PC-3 (cell line): ENCODE data around the gene MDK. TPM values are rescaled to one million over a fixed set of nuclear protein-coding genes. Genes with fewer than 3 reads are reported as not detected.

Experiments
- ATAC-seq: fragments of 200-7000 bp; cut with Tn5 transposase; 2 replicates; pipeline ENCODE4 v1.9.1; 2020; ENCODE audit warnings: mild to moderate bottlenecking, moderate library complexity
- BruUV-seq: library from RNA; stranded (reverse); fragments of 400-500 nt; replicated peaks from 2 replicates; lab custom pipeline; 2021; lab: Mats Ljungman, UMichigan
- CTCF ChIA-PET: fragments of 300-600 bp; sonication (Branson Sonifier 250); formaldehyde crosslinking; loops from one replicate; lab custom pipeline; 2022; ENCODE audit warnings: antibody characterized with exemption; lab: Charles Lee
- POLR2A ChIA-PET: fragments of 300-600 bp; sonication (Branson Sonifier 250); formaldehyde crosslinking; loops from one replicate; lab custom pipeline; 2022; ENCODE audit warnings: antibody characterized with exemption; ENCODE audit not compliant: unreplicated experiment; lab: Charles Lee
- DNase-seq: peaks from one replicate; pipeline ENCODE4 v3.0.0-alpha.2; 2015
- H2AFZ ChIP-seq: fragments of 300-600 bp; sonication (generic); 2 replicates; pipeline ENCODE4 v1.6.0; 2016; ENCODE audit warnings: antibody characterized with exemption, low read length
- H3F3A ChIP-seq: fragments of 300-600 bp; sonication (generic); one replicate; pipeline ENCODE4 v1.6.0; 2017; ENCODE audit warnings: antibody characterized with exemption, low read length, control low read depth, mild to moderate bottlenecking; ENCODE audit not compliant: unreplicated experiment
- H3K27ac ChIP-seq: fragments of 300-600 bp; sonication (generic); 2 replicates; pipeline ENCODE4 v1.5.1; 2016; ENCODE audit warnings: mild to moderate bottlenecking, low read length
- H3K27me3 ChIP-seq: fragments of 300-600 bp; sonication (generic); 2 replicates; pipeline ENCODE4 v1.6.1; 2016; ENCODE audit warnings: low read length, mixed read lengths
- H3K36me3 ChIP-seq: fragments of 300-600 bp; sonication (generic); 2 replicates; pipeline ENCODE4 v1.6.1; 2016; ENCODE audit warnings: low read depth, mixed run types, low read length, mixed read lengths
- H3K4me1 ChIP-seq: fragments of 300-600 bp; sonication (generic); 2 replicates; pipeline ENCODE4 v1.5.1; 2016; ENCODE audit warnings: low read length; ENCODE audit not compliant: insufficient read depth
- H3K4me2 ChIP-seq: fragments of 300-600 bp; sonication (generic); 2 replicates; pipeline ENCODE4 v1.6.0; 2016; ENCODE audit warnings: low read length
- H3K4me3 ChIP-seq: fragments of 300-600 bp; sonication (generic); 2 replicates; pipeline ENCODE4 v1.5.1; 2016; ENCODE audit warnings: mild to moderate bottlenecking, low read length, mixed read lengths
- H3K79me2 ChIP-seq: fragments of 300-600 bp; sonication (generic); 2 replicates; pipeline ENCODE4 v1.6.1; 2017; ENCODE audit warnings: low read length, mixed read lengths
- H3K9ac ChIP-seq: fragments of 300-600 bp; sonication (generic); 2 replicates; pipeline ENCODE4 v1.6.0; 2016; ENCODE audit warnings: mild to moderate bottlenecking, low read length
- H3K9me2 ChIP-seq: fragments of 300-600 bp; sonication (generic); replicated peaks from 2 replicates; pipeline ENCODE4 v1.6.1; 2016; ENCODE audit warnings: mixed run types, low read length, mixed read lengths
- H3K9me3 ChIP-seq: fragments of 300-600 bp; sonication (generic); 2 replicates; pipeline ENCODE4 v1.6.1; 2016; ENCODE audit warnings: low read length, mixed read lengths
- H4K20me1 ChIP-seq: fragments of 300-600 bp; sonication (generic); 2 replicates; pipeline ENCODE4 v1.6.1; 2016; ENCODE audit warnings: low read length, mixed read lengths
- CTCF ChIP-seq: fragments of 300-600 bp; sonication (generic); conservative IDR thresholded peaks from 2 replicates; pipeline ENCODE4 v1.5.1; 2017; ENCODE audit warnings: antibody characterized with exemption, low read depth, mild to moderate bottlenecking, low read length
- EZH2 ChIP-seq: fragments of 300-600 bp; sonication (generic); IDR thresholded peaks from one replicate; pipeline ENCODE4 v1.6.1; 2017; ENCODE audit warnings: antibody characterized with exemption, mild to moderate bottlenecking, low read length; ENCODE audit not compliant: unreplicated experiment
- EZH2phosphoT487 ChIP-seq: fragments of 300-600 bp; sonication (generic); IDR thresholded peaks from 2 replicates; pipeline ENCODE4 v1.6.1; 2018; ENCODE audit warnings: mild to moderate bottlenecking, antibody characterized with exemption, low read length, borderline replicate concordance
- intact Hi-C: fragments of 100-400 bp; cut with micrococcal nuclease; formaldehyde crosslinking; loops from 2 replicates; pipeline ENCODE4 v1.9.0; 2023
- total RNA-seq: library from RNA; depleted of rRNA; stranded (reverse); fragments of >200 nt; gene quantifications from 2 replicates; pipeline ENCODE4 v1.2.3, GENCODE V29; 2014

Gene MDK
- total RNA-seq, 1 experiment from 2014 or later, result 184 TPM

DNA sequence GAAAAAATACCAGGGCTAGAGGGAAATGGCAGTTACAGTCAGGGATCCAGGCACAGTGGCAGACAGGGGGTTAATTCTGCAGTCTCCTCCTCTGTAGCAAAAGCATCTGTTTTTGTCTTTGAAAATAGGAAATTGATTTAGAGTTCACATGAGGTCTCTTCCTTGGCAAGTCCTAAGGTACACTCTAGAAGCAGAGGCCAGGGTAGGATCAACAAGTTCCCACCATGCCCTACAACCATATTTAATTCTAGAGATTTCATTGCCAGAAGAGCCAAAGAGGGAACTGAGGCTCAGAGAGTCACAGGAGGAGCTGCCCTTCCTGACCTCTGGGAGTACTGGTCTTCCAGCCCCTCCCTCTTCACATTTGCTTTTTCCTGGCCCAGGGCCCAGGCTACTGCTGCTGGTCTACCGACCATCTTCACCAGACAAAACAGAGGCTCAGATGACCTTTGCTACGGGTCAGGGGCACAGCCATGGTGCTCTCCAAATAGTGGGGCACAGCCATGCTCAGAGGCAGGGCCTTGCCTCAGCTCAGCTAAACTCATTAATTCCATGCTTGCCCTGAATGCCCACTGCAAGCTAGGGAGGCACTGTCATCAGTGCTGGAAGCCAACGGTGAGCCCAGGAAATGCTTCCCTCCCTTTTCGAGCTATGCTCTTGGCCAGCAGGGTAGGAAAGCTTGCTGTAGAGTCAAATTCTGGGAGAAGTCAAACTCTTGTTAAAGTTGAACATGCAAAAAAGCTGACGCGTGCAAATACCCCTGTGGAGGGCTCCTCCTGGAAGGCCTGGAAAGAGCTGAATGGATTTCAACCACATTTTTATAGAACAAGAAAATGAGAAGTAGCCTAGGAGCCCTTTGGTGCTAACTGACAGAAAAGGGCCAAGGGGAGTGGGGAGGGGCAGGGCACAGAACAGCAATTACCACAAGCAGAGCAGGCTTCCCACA is 21.8 kb downstream of the MDK start:
- no peaks in the 10 kb centered on the region for H3K9me2 ChIP-seq
- no peak overlapping the region for H3K9ac ChIP-seq
- intact Hi-C loops, result no loop called here
- no peaks in the 10 kb centered on the region for H4K20me1 ChIP-seq
- ChIA-PET POLR2A (no interaction called here), CTCF (interaction anchor here (0.6 kb wide), 1 partner anchor 44 kb away, joined by 3 read pairs; no protein-coding TSS in a partner anchor)
- H3K4me1 ChIP-seq, result no peaks in the 10 kb centered on the region
- H3K27ac ChIP-seq, result no peak overlapping the region
- H2AFZ ChIP-seq, result no peak overlapping the region
- no peak overlapping the region for H3K4me3 ChIP-seq
- TF ChIP-seq EZH2phosphoT487 (no peak), EZH2 (no peak), CTCF (no peak)
- no peaks in the 10 kb centered on the region for H3K9me3 ChIP-seq
- H3K36me3 ChIP-seq, result no peaks in the 10 kb centered on the region
- no TSS peak for BruUV-seq
- no peaks in the 10 kb centered on the region for H3F3A ChIP-seq
- H3K79me2 ChIP-seq, result no peaks in the 10 kb centered on the region
- no peak overlapping the region for H3K4me2 ChIP-seq
- DNase-seq, result no peak
- no peak for ATAC-seq
- H3K27me3 ChIP-seq, result no peaks in the 10 kb centered on the region

- Histone ChIP-seq H3K9me2 (no peaks in the 10 kb centered on the region), H3F3A (no peaks in the 10 kb centered on the region), H3K36me3 (no peaks in the 10 kb centered on the region), H3K4me3 (no peak overlapping the region), H3K27ac (no peak overlapping the region), H3K9ac (no peak overlapping the region), H3K9me3 (no peaks in the 10 kb centered on the region), H3K27me3 (no peaks in the 10 kb centered on the region), H3K4me1 (no peaks in the 10 kb centered on the region), H4K20me1 (no peaks in the 10 kb centered on the region), H3K4me2 (no peak overlapping the region), H3K79me2 (no peaks in the 10 kb centered on the region), H2AFZ (no peak overlapping the region)
- intact Hi-C loops, result no loop called here
- no peak for TF ChIP-seq EZH2phosphoT487
- TF ChIP-seq EZH2, result no peak
- TF ChIP-seq CTCF, result no peak
- DNase-seq, result no peak
- ChIA-PET CTCF (no interaction called here), POLR2A (no interaction called here)
- BruUV-seq, result no TSS peak
- no peak for ATAC-seq
Observed at GRCh38 chr11:46404476-46405017, 23.1 kb downstream of the MDK start.

- ChIA-PET POLR2A (no interaction called here), CTCF (no interaction called here)
- Histone ChIP-seq H4K20me1 (no peaks in the 10 kb centered on the region), H3K9ac (no peak overlapping the region), H3K27me3 (no peaks in the 10 kb centered on the region), H3K4me2 (no peak overlapping the region), H3K4me1 (no peaks in the 10 kb centered on the region), H3K27ac (no peak overlapping the region), H3F3A (no peaks in the 10 kb centered on the region), H3K9me2 (no peaks in the 10 kb centered on the region), H3K4me3 (no peak overlapping the region), H2AFZ (no peak overlapping the region), H3K9me3 (no peaks in the 10 kb centered on the region), H3K79me2 (no peaks in the 10 kb centered on the region), H3K36me3 (no peaks in the 10 kb centered on the region)
- DNase-seq (no peak), ATAC-seq (no peak)
- intact Hi-C loops, result no loop called here
- no TSS peak for BruUV-seq
- no peak for TF ChIP-seq EZH2phosphoT487
- no peak for TF ChIP-seq CTCF
- no peak for TF ChIP-seq EZH2
Observed at GRCh38 chr11:46407635-46408034, 26.2 kb downstream of the MDK start.
